Pons (tissue), 1 donor: ENCODE results near the gene PGA3.
"Not testable (repeated sequence)": the region's sequence is repeated elsewhere in the genome, so short reads cannot be mapped to it uniquely, and the experiment has no call there.

Experiments used
- DNase-seq: peaks from one replicate; pipeline ENCODE4 v3.0.0-alpha.2; 2016; ENCODE audit warnings: low spot score

The PGA3 gene

DNA sequence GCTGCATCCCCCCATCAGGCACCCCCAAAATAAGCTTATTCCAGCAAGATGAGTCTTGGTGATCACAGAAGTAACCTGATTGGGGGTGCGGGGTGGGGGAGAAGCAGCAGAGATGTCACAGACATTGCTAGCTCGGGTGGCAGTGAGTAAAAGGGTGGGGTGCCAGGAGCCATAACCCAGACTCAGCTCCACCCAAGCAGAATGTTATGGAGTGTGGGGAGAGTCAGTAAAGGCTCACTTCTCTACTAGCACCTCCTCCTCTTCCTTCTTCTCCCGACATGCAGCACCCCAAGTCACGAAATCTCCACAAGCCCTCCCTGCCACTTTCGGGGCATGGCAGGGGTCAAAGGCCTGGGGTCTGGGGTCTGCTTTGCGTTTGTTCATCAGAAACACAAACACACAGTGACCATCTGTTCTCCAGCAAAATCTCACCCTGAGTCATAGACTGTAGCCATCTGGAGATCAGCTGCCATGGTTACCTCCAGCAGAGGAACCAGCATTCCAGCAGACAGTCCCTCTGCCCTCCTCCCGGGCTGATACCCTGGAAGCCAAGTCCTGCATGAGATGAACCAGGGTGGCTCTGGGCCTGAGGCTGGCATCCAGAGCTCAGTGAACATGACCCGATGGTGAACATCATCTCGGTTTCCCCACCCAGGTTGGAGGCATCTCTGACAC lies 4.5 kb downstream of the PGA3 start:
- DNase-seq: not testable (repeated sequence)

GRCh38 chr11:61210629-61211028 lies 7.3 kb downstream of the PGA3 start:
- not testable (repeated sequence) for DNase-seq

DNA sequence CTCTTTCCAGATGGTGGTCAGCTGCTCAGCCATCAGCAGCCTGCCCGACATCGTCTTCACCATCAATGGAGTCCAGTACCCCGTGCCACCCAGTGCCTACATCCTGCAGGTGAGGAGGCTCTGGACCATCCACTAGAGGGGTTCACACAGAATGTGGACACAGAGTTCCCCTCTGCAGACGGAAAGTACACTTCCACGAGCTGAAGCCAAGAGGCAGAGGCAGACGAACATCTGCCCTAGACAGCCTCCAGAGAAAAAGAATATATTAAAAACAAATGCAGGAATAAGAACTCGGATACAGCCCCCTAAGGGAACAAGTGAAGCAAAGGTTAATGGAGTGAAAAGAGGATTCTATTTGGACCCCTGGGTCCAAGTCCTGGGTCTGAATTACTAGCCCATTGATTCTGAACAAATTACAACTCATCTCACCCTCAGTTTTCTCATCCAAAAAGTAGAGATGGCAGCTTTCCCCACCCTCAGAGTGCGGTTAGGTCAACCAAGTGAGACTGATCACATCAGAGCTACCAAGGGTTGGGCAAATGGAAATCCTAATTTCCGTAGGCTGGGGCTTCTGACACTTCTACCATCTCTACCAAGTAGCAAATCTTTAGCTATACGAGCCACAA lies 8.1 kb downstream of the PGA3 start:
- not testable (repeated sequence) for DNase-seq

- DNase-seq: not testable (repeated sequence)
Measured at GRCh38 chr11:61212202-61212601, 8.9 kb downstream of the PGA3 start.

DNA sequence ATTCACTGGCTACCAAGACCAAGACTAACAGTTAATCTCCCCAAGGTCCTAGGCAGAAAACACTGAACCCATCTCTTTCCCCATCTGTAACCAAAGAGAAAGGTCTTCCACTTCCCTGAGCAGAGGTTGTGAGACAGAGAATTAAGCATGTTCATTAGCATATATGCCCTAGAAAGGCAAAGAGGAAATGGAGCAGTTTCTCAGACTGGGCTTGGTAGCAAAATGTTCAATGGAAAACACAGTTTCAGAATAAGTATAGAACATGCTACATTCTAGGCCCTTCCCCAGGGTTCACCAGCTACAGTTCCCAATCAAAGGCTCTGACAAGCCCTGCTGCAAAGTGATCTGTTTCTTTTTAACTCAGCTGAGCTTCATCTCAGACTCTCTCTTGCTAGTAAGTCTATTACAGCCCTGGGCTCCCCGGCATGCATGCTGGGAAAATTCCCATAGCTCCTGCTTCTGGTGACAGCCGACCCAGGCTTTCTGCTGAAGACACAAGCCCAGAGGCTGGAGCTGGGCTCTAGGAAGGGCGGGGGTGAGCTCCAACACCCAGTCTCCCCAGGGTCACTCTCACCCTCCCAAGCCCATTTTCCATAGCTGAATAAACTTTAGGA lies 10.5 kb downstream of the PGA3 start:
- DNase-seq: not testable (repeated sequence)

DNA sequence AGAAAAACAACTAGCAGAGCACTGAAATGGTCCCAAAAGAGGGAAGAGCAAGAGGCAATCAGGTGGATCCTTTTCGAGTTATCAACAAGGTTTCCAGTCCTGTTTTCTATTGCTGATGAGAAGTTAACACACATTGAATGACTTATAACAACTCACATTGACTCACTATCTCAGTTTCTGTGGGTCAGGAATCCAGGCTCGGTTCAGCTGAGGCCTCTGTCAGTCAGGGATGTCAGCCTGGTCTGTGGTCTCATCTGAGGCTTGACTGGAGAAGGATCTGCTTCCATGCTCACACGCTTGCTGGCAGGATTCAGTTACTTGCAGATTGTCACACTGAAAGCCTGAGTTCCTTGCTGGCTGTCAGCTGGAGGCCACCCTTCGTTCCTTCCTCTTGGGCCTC lies 15.0 kb downstream of the PGA3 start:
- not testable (repeated sequence) for DNase-seq

DNA sequence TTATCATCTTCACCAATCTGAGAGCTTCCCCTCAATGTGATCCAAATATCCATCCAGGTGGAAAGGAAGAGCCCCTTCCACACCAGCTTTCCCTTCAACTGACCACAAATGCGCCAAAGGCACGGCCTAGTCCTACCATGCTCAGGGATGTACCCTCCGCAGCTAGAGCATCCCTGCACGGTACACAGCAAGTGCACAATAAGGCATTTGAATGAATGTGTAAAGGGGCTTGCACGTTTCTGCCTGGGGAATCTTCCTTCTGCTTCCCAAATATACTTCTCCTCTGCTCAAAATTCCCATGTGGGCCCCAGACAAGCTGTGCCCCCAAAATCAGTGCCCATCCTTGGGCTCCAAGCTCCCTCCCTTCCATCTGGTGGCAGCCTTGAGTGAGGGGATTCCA lies 15.7 kb downstream of the PGA3 start:
- DNase-seq: not testable (repeated sequence)

DNA sequence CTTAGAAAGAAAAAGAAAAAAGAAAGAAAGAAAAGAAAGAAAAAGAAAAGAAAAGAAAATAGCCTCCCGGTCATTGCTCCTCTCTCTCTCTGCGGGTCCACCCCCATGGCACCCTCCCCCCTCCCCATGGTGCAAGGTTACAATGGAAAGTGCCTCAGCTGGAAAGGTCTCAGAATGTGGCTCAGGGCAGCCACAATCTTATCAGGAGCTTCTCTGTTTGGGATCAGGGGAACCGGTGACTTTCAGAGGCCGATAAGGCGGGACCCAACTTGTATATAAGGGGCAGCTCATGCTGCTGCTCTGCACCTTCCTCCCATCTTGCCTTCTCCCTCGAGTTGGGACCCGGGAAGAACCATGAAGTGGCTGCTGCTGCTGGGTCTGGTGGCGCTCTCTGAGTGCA lies 18.7 kb downstream of the PGA3 start, which contains the start of gene PGA4:
TSS of gene PGA4 (plus strand) at position 301 of the 400 bp plus-strand sequence. CDS start at position 355, 54 bp downstream.
- DNase-seq: not testable (repeated sequence)

DNA sequence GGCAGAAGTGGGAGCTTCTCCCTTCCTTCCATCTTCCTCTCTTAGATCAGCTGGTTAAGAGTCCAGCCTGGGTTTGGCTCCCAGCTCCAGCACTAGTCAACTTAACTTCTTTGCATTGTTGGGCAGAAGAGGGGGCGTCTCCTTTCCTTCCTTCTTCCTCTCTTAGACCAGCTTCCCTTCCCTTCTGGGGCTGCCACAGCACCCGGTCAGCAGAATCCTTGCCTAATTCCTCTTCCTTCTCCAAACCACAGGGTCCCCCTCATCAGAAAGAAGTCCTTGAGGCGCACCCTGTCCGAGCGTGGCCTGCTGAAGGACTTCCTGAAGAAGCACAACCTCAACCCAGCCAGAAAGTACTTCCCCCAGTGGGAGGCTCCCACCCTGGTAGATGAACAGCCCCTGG lies 19.4 kb downstream of the PGA3 start:
- not testable (repeated sequence) for DNase-seq

DNA sequence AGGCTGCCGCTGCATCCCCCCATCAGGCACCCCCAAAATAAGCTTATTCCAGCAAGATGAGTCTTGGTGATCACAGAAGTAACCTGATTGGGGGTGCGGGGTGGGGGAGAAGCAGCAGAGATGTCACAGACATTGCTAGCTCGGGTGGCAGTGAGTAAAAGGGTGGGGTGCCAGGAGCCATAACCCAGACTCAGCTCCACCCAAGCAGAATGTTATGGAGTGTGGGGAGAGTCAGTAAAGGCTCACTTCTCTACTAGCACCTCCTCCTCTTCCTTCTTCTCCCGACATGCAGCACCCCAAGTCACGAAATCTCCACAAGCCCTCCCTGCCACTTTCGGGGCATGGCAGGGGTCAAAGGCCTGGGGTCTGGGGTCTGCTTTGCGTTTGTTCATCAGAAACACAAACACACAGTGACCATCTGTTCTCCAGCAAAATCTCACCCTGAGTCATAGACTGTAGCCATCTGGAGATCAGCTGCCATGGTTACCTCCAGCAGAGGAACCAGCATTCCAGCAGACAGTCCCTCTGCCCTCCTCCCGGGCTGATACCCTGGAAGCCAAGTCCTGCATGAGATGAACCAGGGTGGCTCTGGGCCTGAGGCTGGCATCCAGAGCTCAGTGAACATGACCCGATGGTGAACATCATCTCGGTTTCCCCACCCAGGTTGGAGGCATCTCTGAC lies 23.3 kb downstream of the PGA3 start:
- DNase-seq: not testable (repeated sequence)

GRCh38 chr11:61229458-61229857 lies 26.1 kb downstream of the PGA3 start:
- DNase-seq: not testable (repeated sequence)

- not testable (repeated sequence) for DNase-seq
Measured at GRCh38 chr11:61231033-61231432, 27.7 kb downstream of the PGA3 start.

- not testable (repeated sequence) for DNase-seq
Measured at GRCh38 chr11:61231585-61231984, 28.3 kb downstream of the PGA3 start.

GRCh38 chr11:61232548-61233145 lies 29.3 kb downstream of the PGA3 start:
- not testable (repeated sequence) for DNase-seq

DNA sequence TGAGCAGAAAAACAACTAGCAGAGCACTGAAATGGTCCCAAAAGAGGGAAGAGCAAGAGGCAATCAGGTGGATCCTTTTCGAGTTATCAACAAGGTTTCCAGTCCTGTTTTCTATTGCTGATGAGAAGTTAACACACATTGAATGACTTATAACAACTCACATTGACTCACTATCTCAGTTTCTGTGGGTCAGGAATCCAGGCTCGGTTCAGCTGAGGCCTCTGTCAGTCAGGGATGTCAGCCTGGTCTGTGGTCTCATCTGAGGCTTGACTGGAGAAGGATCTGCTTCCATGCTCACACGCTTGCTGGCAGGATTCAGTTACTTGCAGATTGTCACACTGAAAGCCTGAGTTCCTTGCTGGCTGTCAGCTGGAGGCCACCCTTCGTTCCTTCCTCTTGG lies 33.8 kb downstream of the PGA3 start:
- not testable (repeated sequence) for DNase-seq

DNA sequence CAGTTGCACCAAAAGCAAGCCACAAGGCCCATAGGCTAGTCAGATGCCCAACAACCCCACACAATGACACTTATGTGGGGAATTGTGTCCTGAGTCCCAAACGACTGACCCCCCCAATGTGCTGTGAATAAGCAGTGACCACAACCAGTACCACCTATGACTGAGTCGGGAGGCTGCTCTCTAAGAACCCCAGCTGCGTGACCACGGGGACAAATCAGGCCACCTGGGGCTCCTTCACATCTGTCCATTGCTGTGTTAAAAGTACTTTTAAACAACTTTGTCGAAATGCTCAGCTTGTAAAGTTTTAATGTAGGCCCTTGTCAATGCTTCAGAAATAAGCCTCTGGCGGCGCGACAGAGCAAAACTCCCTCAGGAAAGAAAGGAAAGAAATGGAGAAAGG lies 37.0 kb downstream of the PGA3 start:
- not testable (repeated sequence) for DNase-seq

DNA sequence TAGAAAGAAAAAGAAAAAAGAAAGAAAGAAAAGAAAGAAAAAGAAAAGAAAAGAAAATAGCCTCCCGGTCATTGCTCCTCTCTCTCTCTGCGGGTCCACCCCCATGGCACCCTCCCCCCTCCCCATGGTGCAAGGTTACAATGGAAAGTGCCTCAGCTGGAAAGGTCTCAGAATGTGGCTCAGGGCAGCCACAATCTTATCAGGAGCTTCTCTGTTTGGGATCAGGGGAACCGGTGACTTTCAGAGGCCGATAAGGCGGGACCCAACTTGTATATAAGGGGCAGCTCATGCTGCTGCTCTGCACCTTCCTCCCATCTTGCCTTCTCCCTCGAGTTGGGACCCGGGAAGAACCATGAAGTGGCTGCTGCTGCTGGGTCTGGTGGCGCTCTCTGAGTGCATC lies 37.6 kb downstream of the PGA3 start, which contains the start of gene PGA5:
TSS of gene PGA5 (plus strand) at position 301 of the 400 bp plus-strand sequence. CDS start at position 353, 52 bp downstream.
- DNase-seq: not testable (repeated sequence)

DNA sequence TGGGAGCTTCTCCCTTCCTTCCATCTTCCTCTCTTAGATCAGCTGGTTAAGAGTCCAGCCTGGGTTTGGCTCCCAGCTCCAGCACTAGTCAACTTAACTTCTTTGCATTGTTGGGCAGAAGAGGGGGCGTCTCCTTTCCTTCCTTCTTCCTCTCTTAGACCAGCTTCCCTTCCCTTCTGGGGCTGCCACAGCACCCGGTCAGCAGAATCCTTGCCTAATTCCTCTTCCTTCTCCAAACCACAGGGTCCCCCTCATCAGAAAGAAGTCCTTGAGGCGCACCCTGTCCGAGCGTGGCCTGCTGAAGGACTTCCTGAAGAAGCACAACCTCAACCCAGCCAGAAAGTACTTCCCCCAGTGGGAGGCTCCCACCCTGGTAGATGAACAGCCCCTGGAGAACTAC lies 38.2 kb downstream of the PGA3 start:
- not testable (repeated sequence) for DNase-seq

GRCh38 chr11:61245284-61245964 lies 42.1 kb downstream of the PGA3 start:
- not testable (repeated sequence) for DNase-seq

GRCh38 chr11:61248071-61248470 lies 44.8 kb downstream of the PGA3 start:
- not testable (repeated sequence) for DNase-seq

- not testable (repeated sequence) for DNase-seq
Measured at GRCh38 chr11:61249201-61249600, 45.9 kb downstream of the PGA3 start.
